OCI-M2 (cell line): ENCODE data around the gene DGKD.
"Not testable (repeated sequence)": the region's sequence is repeated elsewhere in the genome, so short reads cannot be mapped to it uniquely, and the experiment has no call there.

Experiments used
- DNase-seq: peaks from one replicate; lab custom pipeline; 2025; ENCODE audit not compliant: unreplicated experiment; lab: John Stamatoyannopoulos, UW

DGKD gene

DNA sequence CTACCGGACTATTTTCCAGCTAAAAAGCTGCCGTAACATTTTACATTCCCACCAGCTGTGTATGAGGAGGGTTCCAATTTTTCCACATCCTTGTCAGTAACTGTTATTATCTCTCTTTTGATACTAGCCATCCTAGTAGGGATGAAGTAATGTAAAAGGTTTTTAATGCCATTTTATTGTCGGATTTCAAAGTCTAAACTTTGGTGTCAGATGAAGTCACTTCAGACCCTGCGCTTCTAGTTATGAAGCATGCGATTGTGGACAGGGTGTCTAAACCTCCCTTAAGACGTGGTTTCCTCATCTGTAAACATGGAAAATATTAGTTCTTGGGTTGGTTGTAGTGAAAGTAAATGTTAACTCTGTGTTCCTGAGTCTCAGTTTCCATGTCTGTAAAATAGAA, 4.7 kb downstream of the DGKD start:
- no peak for DNase-seq

- DNase-seq = no peak
Measured at GRCh38 chr2:233359823-233360222, 5.5 kb downstream of the DGKD start.

GRCh38 chr2:233360771-233361176, 6.5 kb downstream of the DGKD start:
- DNase-seq = no peak

GRCh38 chr2:233361297-233361696, 7.0 kb downstream of the DGKD start:
- DNase-seq = no peak

GRCh38 chr2:233362742-233363141, 8.4 kb downstream of the DGKD start:
- DNase-seq = no peak

DNA sequence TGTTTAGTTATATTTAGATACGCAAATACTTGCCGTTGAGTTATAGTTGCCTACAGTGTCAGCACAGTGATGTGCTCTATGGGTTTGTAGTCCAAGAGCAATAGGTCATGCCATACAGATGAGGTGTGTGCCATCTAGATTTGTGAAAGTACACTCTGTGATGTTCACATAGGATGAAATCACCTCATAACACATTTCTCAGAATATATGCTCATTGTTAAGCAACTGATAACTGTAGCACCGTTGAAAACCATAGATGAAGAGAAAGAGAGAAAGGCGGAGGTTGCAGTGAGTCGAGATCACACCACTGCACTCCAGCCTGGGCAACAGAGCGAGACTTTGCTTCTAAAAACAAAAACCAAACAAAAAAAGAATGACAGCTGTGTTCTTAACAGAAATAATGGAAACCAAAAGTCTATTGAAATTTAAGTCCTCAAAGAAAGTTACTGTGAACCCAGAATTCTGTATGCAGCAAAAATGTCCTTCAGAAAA, 9.5 kb downstream of the DGKD start:
- DNase-seq = no peak

DNA sequence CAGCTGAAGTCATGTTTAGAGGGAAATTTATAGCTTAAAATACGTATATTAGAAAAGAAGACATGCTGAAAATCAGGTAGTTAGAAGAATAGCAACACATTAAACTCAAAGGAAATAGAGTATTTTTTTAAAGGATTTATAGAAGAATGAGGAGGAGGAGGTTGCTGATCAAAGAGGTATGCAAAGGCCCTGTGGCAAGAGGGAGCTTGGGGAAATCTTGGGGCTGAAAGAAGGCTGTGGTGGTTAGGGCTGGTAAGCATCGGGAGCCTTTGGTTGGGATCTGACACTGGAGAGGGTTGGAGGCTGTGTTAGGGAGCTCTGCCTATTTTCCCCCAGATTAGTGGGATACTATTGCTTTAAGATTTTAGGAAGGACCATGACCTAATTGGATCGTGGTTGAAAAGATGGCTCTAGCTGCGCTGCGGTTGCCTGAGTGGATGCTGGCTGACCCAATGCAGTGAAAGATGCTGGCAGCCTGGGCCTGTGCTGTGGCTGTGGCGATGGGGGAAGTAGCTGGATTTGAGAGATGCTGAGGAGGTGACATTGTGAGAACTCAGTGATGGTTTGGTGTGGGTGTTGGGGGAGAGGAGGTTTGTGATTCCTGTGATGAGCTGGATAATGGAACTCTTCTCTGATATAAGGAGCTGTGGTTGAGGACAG, 11.7 kb downstream of the DGKD start:
- DNase-seq = no peak

GRCh38 chr2:233367586-233367985, 13.3 kb downstream of the DGKD start:
- DNase-seq = no peak

GRCh38 chr2:233368756-233369155, 14.5 kb downstream of the DGKD start:
- DNase-seq = no peak

- DNase-seq = no peak
Measured at GRCh38 chr2:233369462-233369861, 15.2 kb downstream of the DGKD start.

DNA sequence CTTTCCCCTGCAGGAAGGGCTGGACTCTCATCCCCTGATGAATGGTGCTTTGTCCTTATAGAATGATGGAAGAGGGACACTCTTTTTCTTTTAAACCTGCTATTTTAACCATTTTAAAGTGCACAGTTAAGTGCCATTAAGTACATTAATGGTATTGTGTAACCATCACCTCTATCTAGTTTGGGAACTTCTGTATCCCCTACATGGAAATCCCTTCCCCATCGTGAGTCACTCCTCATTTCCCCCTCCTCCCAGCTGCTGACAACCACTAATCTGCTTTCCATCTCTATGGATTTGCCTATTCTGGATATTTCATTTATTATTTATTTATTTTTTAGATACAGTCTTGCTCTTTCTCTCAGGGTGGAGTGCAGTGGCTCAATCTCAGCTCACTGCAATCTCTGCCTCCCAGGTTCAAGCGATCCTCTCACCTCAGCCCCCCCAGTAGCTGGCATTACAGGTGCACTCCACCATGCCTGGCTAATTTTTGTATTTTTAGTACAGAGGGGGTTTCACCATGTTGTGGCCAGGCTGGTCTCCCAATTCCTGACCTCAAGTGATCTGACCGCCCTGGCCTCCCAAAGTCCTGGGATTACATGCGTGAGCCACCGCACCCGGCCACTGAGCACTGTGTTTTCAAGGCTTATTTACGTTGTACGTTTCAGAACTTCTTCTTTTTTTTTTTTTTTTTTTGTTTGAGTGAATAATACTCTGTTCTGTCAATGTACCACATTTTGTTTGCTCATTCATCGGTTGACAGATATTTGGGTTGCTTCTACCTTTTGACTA, 15.8 kb downstream of the DGKD start:
- no peak for DNase-seq

DNA sequence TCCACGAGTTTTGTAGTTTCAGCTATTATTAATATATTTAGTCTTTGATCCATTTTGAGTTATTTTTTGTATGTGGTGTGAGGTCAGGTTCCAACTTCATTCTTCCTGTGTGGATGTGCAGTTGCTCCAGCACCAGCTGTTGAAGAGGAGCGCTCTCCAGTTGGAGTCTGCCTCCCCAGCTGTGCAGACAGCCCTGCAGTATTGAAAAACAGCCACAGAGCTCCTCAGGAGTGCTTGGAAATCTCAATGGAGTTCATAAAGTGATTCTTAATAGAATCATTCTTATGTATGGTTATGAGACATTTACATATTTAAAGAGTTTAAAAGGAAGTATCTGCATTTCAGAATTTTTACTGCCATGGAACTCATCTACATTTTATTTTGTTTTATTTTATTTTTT, 17.3 kb downstream of the DGKD start:
- DNase-seq = no peak

DNA sequence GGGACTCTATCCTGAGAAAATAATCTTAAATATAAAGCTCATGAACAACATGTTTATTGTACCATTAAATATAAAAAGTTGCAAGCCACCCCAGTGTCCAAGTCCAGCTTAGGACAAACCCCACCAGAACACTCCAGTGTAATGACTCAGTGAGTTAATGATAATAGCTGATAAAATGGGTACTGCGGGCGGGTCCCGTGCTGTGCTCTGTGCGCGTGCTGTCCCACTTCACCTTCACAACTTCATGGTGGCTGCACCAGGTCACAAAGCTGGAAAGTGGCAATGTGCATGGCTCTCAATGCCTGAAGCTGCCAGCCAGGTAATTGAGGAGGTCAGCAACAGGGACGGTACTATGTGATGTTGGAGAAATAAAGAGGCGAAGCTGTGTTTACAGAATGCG, 18.6 kb downstream of the DGKD start:
- no peak for DNase-seq

- no peak for DNase-seq
Measured at GRCh38 chr2:233373316-233373715, 19.0 kb downstream of the DGKD start.

DNA sequence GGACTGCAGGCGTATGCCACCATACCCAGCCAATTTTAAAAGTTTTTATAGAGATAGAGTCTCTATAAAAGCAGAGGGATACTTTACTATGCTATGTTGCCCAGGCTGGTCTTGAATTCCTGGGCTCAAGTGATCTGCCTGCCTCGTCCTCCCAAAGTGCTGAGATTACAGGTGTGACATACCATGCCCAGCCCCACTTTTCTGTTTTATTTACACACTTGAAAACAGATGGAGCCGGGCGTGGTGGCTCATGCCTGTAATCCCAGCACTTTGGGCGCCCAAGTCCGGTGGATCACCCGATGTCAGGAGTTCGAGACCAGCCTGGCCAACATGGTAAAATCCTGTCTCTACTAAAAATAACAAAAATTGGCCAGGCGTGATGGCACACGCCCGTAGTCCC, 20.5 kb downstream of the DGKD start:
- DNase-seq = not testable (repeated sequence)

- no peak for DNase-seq
Measured at GRCh38 chr2:233375490-233376314, 21.4 kb downstream of the DGKD start.

DNA sequence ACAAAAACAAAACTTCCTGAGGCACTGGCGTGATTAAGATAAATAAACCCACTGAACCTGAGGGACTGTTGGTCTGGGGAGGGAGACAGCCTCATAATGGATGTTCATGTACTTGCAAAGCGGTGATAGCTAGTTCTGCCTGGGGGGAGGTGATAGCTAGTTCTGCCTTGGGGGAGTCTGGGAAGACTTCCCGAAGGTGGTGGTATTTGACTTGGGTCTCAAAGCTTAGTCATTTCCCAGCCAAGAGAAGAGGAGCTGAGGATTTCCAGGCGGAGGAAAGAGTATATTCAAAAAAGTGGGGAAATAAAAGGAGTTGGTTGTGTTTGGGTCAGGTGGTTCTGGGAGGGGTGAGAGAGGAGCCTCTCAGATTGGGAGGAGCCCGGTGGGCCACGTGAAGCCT, 24.7 kb downstream of the DGKD start:
- no peak for DNase-seq

DNA sequence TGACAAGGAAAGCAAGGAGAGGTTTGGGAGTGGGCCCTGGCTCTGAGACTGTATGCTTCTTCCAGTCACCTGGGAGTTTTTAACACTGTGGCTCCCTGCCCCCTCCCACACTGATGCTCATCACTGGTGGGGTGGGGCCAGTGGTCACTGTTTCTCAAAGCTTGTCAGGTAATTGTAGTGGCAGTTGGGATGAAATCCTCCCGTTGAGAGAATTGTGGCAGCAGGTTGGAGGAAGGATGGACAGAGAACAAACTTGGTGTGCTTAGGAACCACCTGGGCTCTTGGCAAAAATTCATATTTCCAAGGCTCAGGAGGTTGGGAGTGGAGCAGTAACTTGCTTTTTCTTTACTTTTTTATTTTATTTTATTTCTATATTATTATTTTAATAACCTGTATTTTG, 25.1 kb downstream of the DGKD start:
- DNase-seq = no peak

DNA sequence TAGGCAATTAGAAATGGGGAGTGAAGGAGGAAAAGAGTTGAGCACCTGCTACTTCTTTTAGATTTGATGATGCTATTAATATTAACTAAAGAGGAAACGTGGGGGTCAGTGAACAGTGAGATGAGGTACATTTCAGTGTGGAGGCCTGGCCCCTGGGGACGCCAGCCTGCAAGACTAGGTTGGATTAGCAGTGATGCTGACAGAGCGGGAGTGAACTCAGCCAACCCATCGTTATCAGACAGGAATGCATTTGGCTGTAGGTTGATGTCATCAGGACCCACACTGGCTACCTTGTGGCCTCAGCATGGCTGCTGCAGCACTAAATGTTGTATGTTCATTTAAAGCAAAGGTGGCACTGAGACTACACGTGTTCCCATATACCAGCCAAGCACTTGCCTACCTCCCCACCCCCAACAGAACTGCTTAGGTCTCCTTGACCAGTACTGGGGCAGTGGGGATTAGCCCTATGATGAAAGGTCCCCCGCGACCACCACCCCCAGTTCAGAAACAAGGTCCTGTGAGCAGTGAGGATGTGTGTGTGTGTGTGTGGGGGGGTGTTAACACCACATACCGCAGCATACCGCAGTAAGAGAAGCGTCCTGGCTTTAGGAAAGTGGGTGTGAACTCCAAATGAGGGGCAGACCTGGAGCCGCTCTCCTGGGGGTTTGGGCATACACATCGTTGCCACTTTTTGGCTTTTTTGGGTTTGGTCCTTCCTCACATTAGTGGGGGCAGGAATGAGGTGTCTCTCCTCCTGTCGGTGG, 26.0 kb downstream of the DGKD start:
- DNase-seq = no peak

GRCh38 chr2:233380995-233381637, 26.8 kb downstream of the DGKD start:
- no peak for DNase-seq

DNA sequence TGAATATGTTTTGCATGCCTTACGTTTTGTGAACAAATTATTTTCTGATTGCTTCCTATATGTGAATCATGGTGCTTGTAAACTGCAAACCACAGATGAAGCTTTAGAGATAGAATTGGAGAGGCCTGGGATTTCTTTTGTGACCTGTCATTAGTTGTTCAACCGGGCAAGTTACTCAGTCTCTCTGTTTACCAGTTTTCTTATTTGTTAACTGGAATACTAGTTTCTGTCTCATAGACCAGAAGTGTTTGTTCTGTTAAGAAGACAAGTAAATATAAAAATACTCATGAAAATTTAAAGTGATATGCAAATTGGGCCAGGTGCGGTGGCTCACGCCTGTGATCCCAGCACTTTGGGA, 27.3 kb downstream of the DGKD start:
- DNase-seq = no peak
